HL-60 (cell line): ENCODE measurements around the gene TNNI3.

Experiments
- POLR2AphosphoS5 ChIP-seq: IDR thresholded peaks from 2 replicates; pipeline ENCODE4 v1.6.1; 2012; ENCODE audit warnings: low read depth
- TF ChIP-seq, protein P1 (sequence below): IDR thresholded peaks from 2 replicates; pipeline ENCODE4 v1.6.1; 2012; ENCODE audit warnings: low read depth; ENCODE audit not compliant: insufficient replicate concordance
- TF ChIP-seq, protein P2 (sequence below): IDR thresholded peaks from one replicate; pipeline ENCODE4 v1.5.1; 2011; ENCODE audit warnings: low read length, control low read depth, inconsistent platforms; ENCODE audit not compliant: insufficient read depth

DNA sequence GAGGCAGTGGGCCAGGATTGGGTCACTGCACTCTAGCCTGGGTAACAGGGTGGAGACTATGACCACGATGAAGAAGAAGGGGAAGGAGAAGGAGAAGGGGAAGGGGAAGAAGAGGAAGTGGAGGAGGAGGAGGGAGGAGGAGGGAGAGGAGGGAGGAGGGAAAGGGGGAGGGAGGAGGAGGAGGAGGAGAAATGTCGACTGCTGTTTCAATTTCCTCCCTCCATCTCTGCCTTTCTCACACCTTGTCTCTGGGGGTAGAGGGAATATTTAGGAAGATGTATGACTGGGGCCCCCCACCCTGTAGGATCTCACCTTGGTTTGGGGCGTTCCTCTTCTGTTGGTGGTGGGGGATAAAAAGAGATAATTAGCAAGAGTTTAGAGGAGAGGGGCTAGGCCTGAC lies 12.3 kb downstream of the TNNI3 start:
- TF ChIP-seq, protein P1, sequence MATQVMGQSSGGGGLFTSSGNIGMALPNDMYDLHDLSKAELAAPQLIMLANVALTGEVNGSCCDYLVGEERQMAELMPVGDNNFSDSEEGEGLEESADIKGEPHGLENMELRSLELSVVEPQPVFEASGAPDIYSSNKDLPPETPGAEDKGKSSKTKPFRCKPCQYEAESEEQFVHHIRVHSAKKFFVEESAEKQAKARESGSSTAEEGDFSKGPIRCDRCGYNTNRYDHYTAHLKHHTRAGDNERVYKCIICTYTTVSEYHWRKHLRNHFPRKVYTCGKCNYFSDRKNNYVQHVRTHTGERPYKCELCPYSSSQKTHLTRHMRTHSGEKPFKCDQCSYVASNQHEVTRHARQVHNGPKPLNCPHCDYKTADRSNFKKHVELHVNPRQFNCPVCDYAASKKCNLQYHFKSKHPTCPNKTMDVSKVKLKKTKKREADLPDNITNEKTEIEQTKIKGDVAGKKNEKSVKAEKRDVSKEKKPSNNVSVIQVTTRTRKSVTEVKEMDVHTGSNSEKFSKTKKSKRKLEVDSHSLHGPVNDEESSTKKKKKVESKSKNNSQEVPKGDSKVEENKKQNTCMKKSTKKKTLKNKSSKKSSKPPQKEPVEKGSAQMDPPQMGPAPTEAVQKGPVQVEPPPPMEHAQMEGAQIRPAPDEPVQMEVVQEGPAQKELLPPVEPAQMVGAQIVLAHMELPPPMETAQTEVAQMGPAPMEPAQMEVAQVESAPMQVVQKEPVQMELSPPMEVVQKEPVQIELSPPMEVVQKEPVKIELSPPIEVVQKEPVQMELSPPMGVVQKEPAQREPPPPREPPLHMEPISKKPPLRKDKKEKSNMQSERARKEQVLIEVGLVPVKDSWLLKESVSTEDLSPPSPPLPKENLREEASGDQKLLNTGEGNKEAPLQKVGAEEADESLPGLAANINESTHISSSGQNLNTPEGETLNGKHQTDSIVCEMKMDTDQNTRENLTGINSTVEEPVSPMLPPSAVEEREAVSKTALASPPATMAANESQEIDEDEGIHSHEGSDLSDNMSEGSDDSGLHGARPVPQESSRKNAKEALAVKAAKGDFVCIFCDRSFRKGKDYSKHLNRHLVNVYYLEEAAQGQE: no peak
- TF ChIP-seq, protein P2, sequence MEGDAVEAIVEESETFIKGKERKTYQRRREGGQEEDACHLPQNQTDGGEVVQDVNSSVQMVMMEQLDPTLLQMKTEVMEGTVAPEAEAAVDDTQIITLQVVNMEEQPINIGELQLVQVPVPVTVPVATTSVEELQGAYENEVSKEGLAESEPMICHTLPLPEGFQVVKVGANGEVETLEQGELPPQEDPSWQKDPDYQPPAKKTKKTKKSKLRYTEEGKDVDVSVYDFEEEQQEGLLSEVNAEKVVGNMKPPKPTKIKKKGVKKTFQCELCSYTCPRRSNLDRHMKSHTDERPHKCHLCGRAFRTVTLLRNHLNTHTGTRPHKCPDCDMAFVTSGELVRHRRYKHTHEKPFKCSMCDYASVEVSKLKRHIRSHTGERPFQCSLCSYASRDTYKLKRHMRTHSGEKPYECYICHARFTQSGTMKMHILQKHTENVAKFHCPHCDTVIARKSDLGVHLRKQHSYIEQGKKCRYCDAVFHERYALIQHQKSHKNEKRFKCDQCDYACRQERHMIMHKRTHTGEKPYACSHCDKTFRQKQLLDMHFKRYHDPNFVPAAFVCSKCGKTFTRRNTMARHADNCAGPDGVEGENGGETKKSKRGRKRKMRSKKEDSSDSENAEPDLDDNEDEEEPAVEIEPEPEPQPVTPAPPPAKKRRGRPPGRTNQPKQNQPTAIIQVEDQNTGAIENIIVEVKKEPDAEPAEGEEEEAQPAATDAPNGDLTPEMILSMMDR: no peak
- TF ChIP-seq POLR2AphosphoS5: no peak
